ENCODE measurements around the gene ZNF655.

GRCh38 chr7:99531354-99531765 lies 27.1 kb upstream of the ZNF655 start:
- TF ChIP-seq CTCF (IDR thresholded peaks at IDR 0.05) (no peak), EP300 (IDR thresholded peaks at IDR 0.05; ENCODE audit: low read depth) (no peak), POLR2AphosphoS5 (IDR thresholded peaks at IDR 0.05) (no peak), POLR2A (IDR thresholded peaks at IDR 0.05) (no peak)

Data from transverse colon (tissue), 4 donors.